ENCODE results near the gene ZNF764.

GRCh38 chr16:30581457-30581856 lies 23.3 kb upstream of the ZNF764 start:
- TF ChIP-seq ZNF699 (CRISPR knock-in tag; IDR thresholded peaks at IDR 0.05; ENCODE audit: insufficient replicate concordance) (no peak), SMARCA5 (IDR thresholded peaks at IDR 0.05) (no peak), MLX (CRISPR knock-in tag; conservative IDR thresholded peaks at IDR 0.05) (no peak), ARNT (IDR thresholded peaks at IDR 0.05) (no peak), ZNF740 (CRISPR knock-in tag; IDR thresholded peaks at IDR 0.05) (peak; percentile 81), ZNF740 (tag; IDR thresholded peaks at IDR 0.05) (no peak)

All from K562 (cell line).